Measurements from ENCODE around the gene PLEKHD1.

PLEKHD1 gene

DNA sequence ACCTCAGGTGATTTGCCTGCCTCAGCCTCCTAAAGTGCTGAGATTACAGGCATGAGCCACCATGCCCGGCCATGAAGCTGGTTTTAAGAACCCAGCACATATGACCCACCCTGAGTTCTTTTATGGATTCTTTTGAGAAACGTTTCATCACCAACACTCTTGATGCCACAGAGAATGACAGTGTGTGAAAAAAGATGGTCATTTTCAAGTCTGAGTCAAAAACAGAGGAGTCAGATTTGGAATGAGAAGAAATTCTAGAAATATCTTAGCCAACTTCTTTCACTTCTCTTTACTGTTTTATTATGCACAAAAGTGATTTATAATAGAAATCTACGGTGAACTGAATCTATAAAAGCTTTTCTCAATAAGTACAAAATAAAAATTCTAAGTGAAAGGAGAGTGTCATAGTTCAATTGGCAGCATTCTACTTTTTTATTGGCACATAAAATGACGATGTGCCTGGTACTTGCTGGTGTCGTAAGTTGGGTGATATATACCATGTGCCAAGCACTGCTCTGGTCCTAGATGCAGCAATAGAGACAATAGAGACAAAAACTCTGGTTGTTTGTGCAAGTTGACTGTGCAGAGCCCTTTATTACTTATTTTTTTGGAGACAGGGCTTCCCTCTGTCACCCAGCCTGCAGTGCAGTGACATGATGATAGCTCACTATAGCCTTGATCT, 56.3 kb downstream of the PLEKHD1 start:
- H3K27ac ChIP-seq (ENCODE audit: low read depth, low read length), result no peak overlapping the region
- H3K27me3 ChIP-seq (ENCODE audit: control insufficient read depth, low read length), result peaks cover 24% of the 10 kb centered on the region
- H3K9me3 ChIP-seq (ENCODE audit: control insufficient read depth, insufficient read depth, low read length), result no peaks in the 10 kb centered on the region
- H3K36me3 ChIP-seq (ENCODE audit: control insufficient read depth, low read length), result no peaks in the 10 kb centered on the region
- H3F3A ChIP-seq (ENCODE audit: control insufficient read depth, insufficient read depth), result no peaks in the 10 kb centered on the region
- no peaks in the 10 kb centered on the region for H3K9me2 ChIP-seq (replicated peaks; ENCODE audit: control insufficient read depth, low read length)
- H3K4me3 ChIP-seq (ENCODE audit: low read length), result no peak overlapping the region
- H4K20me1 ChIP-seq (ENCODE audit: control insufficient read depth, insufficient read depth, low read depth, low read length), result no peaks in the 10 kb centered on the region
- H3K4me2 ChIP-seq (ENCODE audit: low read length), result no peak overlapping the region
- no peaks in the 10 kb centered on the region for H3K79me2 ChIP-seq (ENCODE audit: control insufficient read depth, low read length)
- H3K4me1 ChIP-seq (ENCODE audit: control insufficient read depth, low read length), result no peaks in the 10 kb centered on the region
- TF ChIP-seq, protein P1, sequence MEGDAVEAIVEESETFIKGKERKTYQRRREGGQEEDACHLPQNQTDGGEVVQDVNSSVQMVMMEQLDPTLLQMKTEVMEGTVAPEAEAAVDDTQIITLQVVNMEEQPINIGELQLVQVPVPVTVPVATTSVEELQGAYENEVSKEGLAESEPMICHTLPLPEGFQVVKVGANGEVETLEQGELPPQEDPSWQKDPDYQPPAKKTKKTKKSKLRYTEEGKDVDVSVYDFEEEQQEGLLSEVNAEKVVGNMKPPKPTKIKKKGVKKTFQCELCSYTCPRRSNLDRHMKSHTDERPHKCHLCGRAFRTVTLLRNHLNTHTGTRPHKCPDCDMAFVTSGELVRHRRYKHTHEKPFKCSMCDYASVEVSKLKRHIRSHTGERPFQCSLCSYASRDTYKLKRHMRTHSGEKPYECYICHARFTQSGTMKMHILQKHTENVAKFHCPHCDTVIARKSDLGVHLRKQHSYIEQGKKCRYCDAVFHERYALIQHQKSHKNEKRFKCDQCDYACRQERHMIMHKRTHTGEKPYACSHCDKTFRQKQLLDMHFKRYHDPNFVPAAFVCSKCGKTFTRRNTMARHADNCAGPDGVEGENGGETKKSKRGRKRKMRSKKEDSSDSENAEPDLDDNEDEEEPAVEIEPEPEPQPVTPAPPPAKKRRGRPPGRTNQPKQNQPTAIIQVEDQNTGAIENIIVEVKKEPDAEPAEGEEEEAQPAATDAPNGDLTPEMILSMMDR (IDR thresholded peaks at IDR 0.05; ENCODE audit: low read depth, low read length, poor library complexity, severe bottlenecking), result no peak
- TF ChIP-seq EZH2phosphoT487 (IDR thresholded peaks at IDR 0.05; ENCODE audit: borderline replicate concordance, low read length), result no peak

DNA sequence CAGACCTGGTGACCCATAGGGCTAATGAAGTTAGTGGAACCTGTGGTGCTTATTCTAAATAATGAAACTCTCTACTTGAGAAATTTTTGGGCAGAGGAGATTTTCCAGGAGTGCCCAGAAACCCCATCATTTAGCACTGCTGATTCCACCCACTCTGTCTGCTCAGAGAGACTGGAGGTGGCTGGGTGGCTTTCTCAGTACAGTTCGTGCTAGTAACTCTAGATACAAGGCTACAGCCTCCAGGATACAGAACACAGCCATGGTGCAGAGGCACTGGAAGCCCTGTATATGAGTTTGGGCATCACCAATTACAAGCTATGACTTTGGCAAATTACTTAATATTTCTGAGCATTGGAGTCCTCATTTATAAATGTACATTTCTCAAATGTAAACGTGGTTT, 57.8 kb downstream of the PLEKHD1 start:
- TF ChIP-seq, protein P1 (IDR thresholded peaks at IDR 0.05; ENCODE audit: low read depth, low read length, poor library complexity, severe bottlenecking), result no peak
- TF ChIP-seq EZH2phosphoT487 (IDR thresholded peaks at IDR 0.05; ENCODE audit: borderline replicate concordance, low read length), result no peak
- peaks cover 24% of the 10 kb centered on the region for H3K27me3 ChIP-seq (ENCODE audit: control insufficient read depth, low read length)
- no peaks in the 10 kb centered on the region for H3K79me2 ChIP-seq (ENCODE audit: control insufficient read depth, low read length)
- H3K9me3 ChIP-seq (ENCODE audit: control insufficient read depth, insufficient read depth, low read length), result no peaks in the 10 kb centered on the region
- H3K4me1 ChIP-seq (ENCODE audit: control insufficient read depth, low read length), result no peaks in the 10 kb centered on the region
- no peaks in the 10 kb centered on the region for H3F3A ChIP-seq (ENCODE audit: control insufficient read depth, insufficient read depth)
- no peak overlapping the region for H3K27ac ChIP-seq (ENCODE audit: low read depth, low read length)
- H3K9me2 ChIP-seq (replicated peaks; ENCODE audit: control insufficient read depth, low read length), result no peaks in the 10 kb centered on the region
- no peaks in the 10 kb centered on the region for H4K20me1 ChIP-seq (ENCODE audit: control insufficient read depth, insufficient read depth, low read depth, low read length)
- H3K4me2 ChIP-seq (ENCODE audit: low read length), result no peak overlapping the region
- no peaks in the 10 kb centered on the region for H3K36me3 ChIP-seq (ENCODE audit: control insufficient read depth, low read length)
- H3K4me3 ChIP-seq (ENCODE audit: low read length), result no peak overlapping the region

DNA sequence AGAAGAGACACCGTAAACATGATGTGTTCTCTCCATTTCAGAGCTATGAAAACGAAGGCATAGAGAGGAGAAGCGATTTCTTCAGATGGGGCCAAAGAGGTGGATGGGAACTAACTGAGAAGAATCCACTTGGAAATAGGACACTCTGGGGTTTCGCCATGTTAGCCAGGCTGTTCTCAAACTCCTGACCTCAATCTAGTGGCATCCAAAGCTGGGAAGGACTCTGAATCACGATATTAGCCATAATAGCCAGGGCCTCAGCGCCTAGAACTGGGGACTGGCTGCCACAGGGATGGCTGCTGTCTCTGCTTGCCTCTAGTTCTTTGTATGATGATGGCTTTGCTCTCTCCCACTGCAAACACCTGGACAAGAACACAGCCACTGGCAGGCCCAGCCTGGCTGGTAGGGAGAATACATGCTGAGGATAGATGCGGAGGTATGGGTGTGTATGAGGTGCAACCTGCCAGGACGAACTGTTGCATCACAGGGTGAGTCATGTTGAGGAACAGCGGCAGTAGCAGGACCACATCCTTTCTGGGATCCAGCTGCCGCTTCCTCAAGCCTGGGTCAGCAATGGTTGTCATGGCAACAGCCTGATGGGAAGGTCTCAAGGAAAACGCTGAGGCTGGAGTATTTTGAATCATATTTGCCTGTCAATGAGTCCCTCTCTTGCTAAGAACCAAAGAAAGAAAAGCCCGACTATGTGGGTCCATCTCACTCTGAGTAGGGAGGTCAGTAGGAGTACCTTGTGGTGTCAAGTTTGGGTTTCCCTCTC, 59.0 kb downstream of the PLEKHD1 start:
- Histone ChIP-seq H4K20me1 (ENCODE audit: control insufficient read depth, insufficient read depth, low read depth, low read length) (no peaks in the 10 kb centered on the region), H3K4me2 (ENCODE audit: low read length) (no peak overlapping the region), H3K27me3 (ENCODE audit: control insufficient read depth, low read length) (peaks cover 20% of the 10 kb centered on the region), H3K4me3 (ENCODE audit: low read length) (no peak overlapping the region), H3K9me2 (replicated peaks; ENCODE audit: control insufficient read depth, low read length) (no peaks in the 10 kb centered on the region), H3K36me3 (ENCODE audit: control insufficient read depth, low read length) (no peaks in the 10 kb centered on the region), H3K79me2 (ENCODE audit: control insufficient read depth, low read length) (no peaks in the 10 kb centered on the region), H3F3A (ENCODE audit: control insufficient read depth, insufficient read depth) (no peaks in the 10 kb centered on the region), H3K27ac (ENCODE audit: low read depth, low read length) (no peak overlapping the region), H3K4me1 (ENCODE audit: control insufficient read depth, low read length) (no peaks in the 10 kb centered on the region), H3K9me3 (ENCODE audit: control insufficient read depth, insufficient read depth, low read length) (no peaks in the 10 kb centered on the region)
- TF ChIP-seq, protein P1 (IDR thresholded peaks at IDR 0.05; ENCODE audit: low read depth, low read length, poor library complexity, severe bottlenecking), result no peak
- TF ChIP-seq EZH2phosphoT487 (IDR thresholded peaks at IDR 0.05; ENCODE audit: borderline replicate concordance, low read length), result no peak
